G401.6 (cell line): ENCODE results near the gene GAB3.
A peak's percentile ranks its signal among the peaks of the same experiment; 100 is the strongest.
"Not testable (repeated sequence)": the region's sequence is repeated elsewhere in the genome, so short reads cannot be mapped to it uniquely, and the experiment has no call there.

Experiments used
- FAIRE-seq: peaks from 2 replicates; lab custom pipeline; 2012; peaks lifted over from hg19 to GRCh38; lab: Jason Lieb, UNC

Gene GAB3

GRCh38 chrX:154719132-154719675, 31.7 kb downstream of the GAB3 start:
- no peak for FAIRE-seq

- FAIRE-seq: no peak
Measured at GRCh38 chrX:154718616-154719015, 32.3 kb downstream of the GAB3 start.

GRCh38 chrX:154717824-154718223, 33.1 kb downstream of the GAB3 start:
- FAIRE-seq: no peak

- no peak for FAIRE-seq
Measured at GRCh38 chrX:154715825-154716224, 35.1 kb downstream of the GAB3 start.

GRCh38 chrX:154714925-154715324, 36.0 kb downstream of the GAB3 start:
- FAIRE-seq: peak; percentile 66

- FAIRE-seq: no peak
Measured at GRCh38 chrX:154712781-154713740, 37.8 kb downstream of the GAB3 start.

- no peak for FAIRE-seq
Measured at GRCh38 chrX:154711264-154711663, 39.6 kb downstream of the GAB3 start.

- FAIRE-seq: no peak
Measured at GRCh38 chrX:154710309-154710708, 40.6 kb downstream of the GAB3 start.

GRCh38 chrX:154698630-154699248, 52.1 kb downstream of the GAB3 start:
- FAIRE-seq: no peak

GRCh38 chrX:154696676-154697045, 54.2 kb downstream of the GAB3 start:
- no peak for FAIRE-seq

- no peak for FAIRE-seq
Measured at GRCh38 chrX:154695911-154696675, 54.8 kb downstream of the GAB3 start.

GRCh38 chrX:154693394-154693793, 57.5 kb downstream of the GAB3 start:
- no peak for FAIRE-seq

- not testable (repeated sequence) for FAIRE-seq
Measured at GRCh38 chrX:154690438-154690837, 60.4 kb downstream of the GAB3 start.

GRCh38 chrX:154672084-154672483, 78.8 kb downstream of the GAB3 start:
- FAIRE-seq: not testable (repeated sequence)

GRCh38 chrX:154670848-154671247, 80.0 kb downstream of the GAB3 start:
- FAIRE-seq: not testable (repeated sequence)

GRCh38 chrX:154661899-154662298, 89.0 kb downstream of the GAB3 start:
- FAIRE-seq: no peak

- FAIRE-seq: no peak
Measured at GRCh38 chrX:154661170-154661569, 89.7 kb downstream of the GAB3 start.

- no peak for FAIRE-seq
Measured at GRCh38 chrX:154660541-154660940, 90.3 kb downstream of the GAB3 start.

GRCh38 chrX:154658957-154659356, 91.9 kb downstream of the GAB3 start:
- FAIRE-seq: no peak

GRCh38 chrX:154658187-154658586, 92.7 kb downstream of the GAB3 start:
- no peak for FAIRE-seq

- no peak for FAIRE-seq
Measured at GRCh38 chrX:154657226-154657805, 93.6 kb downstream of the GAB3 start.

GRCh38 chrX:154655786-154656185, 95.1 kb downstream of the GAB3 start:
- no peak for FAIRE-seq
